ENCODE results near the gene LAMA3. TPM values are rescaled to one million over a fixed set of nuclear protein-coding genes. Genes with fewer than 3 reads are reported as not detected.

The LAMA3 gene
- total RNA-seq, 1 experiment from 2014 or later, result 5.6 TPM

- intact Hi-C loops (cut with micrococcal nuclease), result no loop called here
- POLR2A ChIA-PET, result no interaction called here
- H3K27ac ChIP-seq (ENCODE audit: low read depth, low read length), result no peak overlapping the region
Observed at GRCh38 chr18:23998018-23998417, 308.8 kb downstream of the LAMA3 start.

More at GRCh38 chr18:23998018-23998417, 308.8 kb downstream of the LAMA3 start:
- CTCF ChIA-PET, result interaction anchor here (0.9 kb wide), 1 partner anchor 39 kb away, joined by 3 read pairs; no protein-coding TSS in a partner anchor
- ATAC-seq (no peak), DNase-seq (ENCODE audit: low read depth, low spot score) (no peak)
- Histone ChIP-seq H3K9ac (ENCODE audit: low read length) (no peak overlapping the region), H3K4me2 (ENCODE audit: low read length) (no peak overlapping the region), H3K4me1 (ENCODE audit: control insufficient read depth in 1 of 2, insufficient read depth in 2 of 2, low read length in 2 of 2) (peaks cover 7 to 13% of the 10 kb centered on the region in 2 experiments; a peak in 3 of 4 replicates), H2AFZ (ENCODE audit: low read depth, low read length, poor library complexity, severe bottlenecking) (no peak overlapping the region), H3K4me3 (replicated peaks in 1 of 2; ENCODE audit: low read depth in 1 of 2, low read length in 2 of 2) (no peak overlapping the region), H4K20me1 (ENCODE audit: insufficient read depth) (no peaks in the 10 kb centered on the region), H3K9me3 (ENCODE audit: control insufficient read depth in 1 of 2, insufficient read depth in 1 of 2, low read depth in 1 of 2, low read length in 2 of 2) (no peaks in the 10 kb centered on the region), H3K79me2 (ENCODE audit: insufficient read depth, low read length) (no peaks in the 10 kb centered on the region), H3K9me2 (ENCODE audit: insufficient read depth) (no peaks in the 10 kb centered on the region), H3K27me3 (ENCODE audit: insufficient read depth, low read length) (no peaks in the 10 kb centered on the region), H3K36me3 (ENCODE audit: control insufficient read depth in 1 of 2, insufficient read depth in 2 of 2, low read length in 2 of 2) (no peaks in the 10 kb centered on the region)
- BruUV-seq (replicated peaks), result no TSS peak
- RAD21 ChIA-PET (ENCODE audit: low non-redundant PET in 1 of 2, low total read pairs in 2 of 2, uncharacterized antibody in 2 of 2, unreplicated experiment in 2 of 2), result no interaction called here
- TF ChIP-seq ELF1 (IDR thresholded peaks at IDR 0.05; ENCODE audit: borderline replicate concordance, low read depth), result no peak
- no peak for TF ChIP-seq EZH2phosphoT487 (IDR thresholded peaks at IDR 0.05; ENCODE audit: borderline replicate concordance)
- no peak for TF ChIP-seq REST (IDR thresholded peaks at IDR 0.05; ENCODE audit: low read depth)
- TF ChIP-seq POLR2A (IDR thresholded peaks at IDR 0.05; ENCODE audit: borderline replicate concordance, extremely low read depth, insufficient read depth, insufficient read length), result no peak
- TF ChIP-seq TCF7L2 (IDR thresholded peaks at IDR 0.05; ENCODE audit: borderline replicate concordance, extremely low read depth, insufficient read depth, insufficient read length), result no peak
- no peak for TF ChIP-seq SP1 (IDR thresholded peaks at IDR 0.05; ENCODE audit: low read depth)
- no peak for TF ChIP-seq YY1 (IDR thresholded peaks at IDR 0.05; ENCODE audit: extremely low read depth, insufficient replicate concordance, low read depth, low read length)
- TF ChIP-seq ZNF274 (IDR thresholded peaks at IDR 0.05; ENCODE audit: low read depth, low read length), result no peak
- no peak for TF ChIP-seq EZH2 (IDR thresholded peaks at IDR 0.05)
- TF ChIP-seq RAD21 (IDR thresholded peaks at IDR 0.05; ENCODE audit: low read depth), result no peak
- TF ChIP-seq ZFX (IDR thresholded peaks at IDR 0.05), result no peak
- TF ChIP-seq FOSL1 (IDR thresholded peaks at IDR 0.05; ENCODE audit: low read depth), result no peak

Measured in HCT116 (cell line).